Spleen (tissue), 11 donors: ENCODE data around the gene PAX3. TPM values are rescaled to one million over a fixed set of nuclear protein-coding genes. Genes with fewer than 3 reads are reported as not detected.

ENCODE experiments used
- DNase-seq: peaks from one replicate; pipeline ENCODE4 v3.0.0-alpha.2; 2020
- H3K27ac ChIP-seq, 8 donors: fragments of 200-600 bp; sonication (generic) in 7 of 8; 1 replicate in 4 of 8; 2 replicates in 4 of 8; pipeline versions ENCODE4 v1.5.0 to v1.8.0; 2016 to 2021; ENCODE audit warnings: inconsistent platforms in 4 of 8, mild to moderate bottlenecking in 4 of 8, moderate library complexity in 1 of 8
- H3K27me3 ChIP-seq, 7 donors: fragments of 200-600 bp; sonication (generic) in 6 of 7; replicated peaks in 1 of 7; 1 replicate in 4 of 7; 2 replicates in 3 of 7; pipeline versions ENCODE4 v1.5.0 to v1.8.0; 2016 to 2021; ENCODE audit warnings: inconsistent platforms in 3 of 7, mild to moderate bottlenecking in 1 of 7
- H3K36me3 ChIP-seq, 6 donors: fragments of 200-600 bp; sonication (generic) in 5 of 6; 1 replicate in 4 of 6; 2 replicates in 2 of 6; pipeline versions ENCODE4 v1.5.0 to v1.8.0; 2016 to 2021; ENCODE audit warnings: inconsistent platforms in 2 of 6
- H3K4me1 ChIP-seq, 6 donors: fragments of 200-600 bp; sonication (generic) in 5 of 6; 1 replicate in 3 of 6; 2 replicates in 3 of 6; pipeline versions ENCODE4 v1.5.0 to v1.8.0; 2016 to 2021; ENCODE audit warnings: inconsistent platforms in 3 of 6
- H3K4me3 ChIP-seq, 8 donors: fragments of 200-600 bp; sonication (generic) in 7 of 8; 1 replicate in 4 of 8; 2 replicates in 4 of 8; pipeline versions ENCODE4 v1.5.0 to v1.8.0; 2016 to 2021; ENCODE audit warnings: inconsistent platforms in 4 of 8, mild to moderate bottlenecking in 4 of 8, moderate library complexity in 2 of 8
- H3K9me3 ChIP-seq, 8 donors: fragments of 200-600 bp; sonication (generic) in 7 of 8; 1 replicate in 4 of 8; 2 replicates in 4 of 8; pipeline versions ENCODE4 v1.5.0 to v1.8.0; 2016 to 2021; ENCODE audit warnings: inconsistent platforms in 4 of 8
- POLR2A ChIP-seq, 3 donors: fragments of 450-650 bp; IDR thresholded peaks; one replicate each; pipeline ENCODE4 v1.5.1; 2017; ENCODE audit warnings: antibody characterized with exemption in 3 of 3, mild to moderate bottlenecking in 1 of 3
- POLR2AphosphoS5 ChIP-seq, 3 donors: sonication (generic); formaldehyde crosslinking; IDR thresholded peaks; one replicate each; pipeline ENCODE4 v1.5.1; 2017; ENCODE audit warnings: antibody characterized with exemption in 3 of 3
- WGBS, 5 donors: extraction: QIAGEN DNeasy Blood & Tissue Kit in 3 of 5; methylation state at CpG; one replicate each; pipeline versions ENCODE4 v1.1.5 to v1.1.7; 2013 to 2018; 5-methylcytosine and 5-hydroxymethylcytosine counted together
- intact Hi-C: fragments of 100-400 bp; cut with DNase I; formaldehyde crosslinking; loops from one replicate; pipeline ENCODE4 v1.15.0; 2023; ENCODE audit warnings: low total_unique reads
- polyA plus RNA-seq, 3 donors: library from polyadenylated mRNA; stranded (reverse); fragments of 200-250 nt; gene quantifications; one replicate each; pipeline ENCODE4 v1.2.1, GENCODE V29; 2013
- total RNA-seq, 7 donors: library from RNA; depleted of rRNA in 3 of 7; stranded (reverse); fragments of >200 nt in 3 of 7; fragmentation: NEBNext Ultra II Directional in 4 of 7; extraction: Animal tissue kit (Norgen Biotek cat#: 25700) in 4 of 7; gene quantifications; one replicate each; pipeline versions ENCODE4 v1.1.0 to v1.2.1, GENCODE V29; 2016 to 2021
- TF ChIP-seq, protein P1 (sequence below), 11 experiments: fragments of 200-600 bp in 7 of 11; fragments of 450-650 bp in 4 of 11; sonication (generic) in 4 of 11; IDR thresholded peaks in 8 of 11; conservative IDR thresholded peaks in 3 of 11; 1 replicate in 7 of 11; 2 replicates in 4 of 11; pipeline versions ENCODE4 v1.4.0 to v1.8.0; 2016 to 2021; ENCODE audit warnings: antibody characterized with exemption in 11 of 11, inconsistent platforms in 4 of 11, mild to moderate bottlenecking in 1 of 11
- donor health status: healthy with polysubstance abuse.
- donor health status: DM: no; HTN: no; CAD: no; lungs with moderate emphysema.
- donor health status: DM: no; HTN: no; CAD: no.
- donor health status: Bipolar disorder and iron deficiency.
- donor health status: healthy.
- donor health status: DM: no; HTN: no; CAD: no.
- donor health status: DM: yes; HTN: yes; CAD: no.

The PAX3 gene
- total and polyA plus RNA-seq, 10 donors, result 0.26 TPM; not detected in 9

DNA sequence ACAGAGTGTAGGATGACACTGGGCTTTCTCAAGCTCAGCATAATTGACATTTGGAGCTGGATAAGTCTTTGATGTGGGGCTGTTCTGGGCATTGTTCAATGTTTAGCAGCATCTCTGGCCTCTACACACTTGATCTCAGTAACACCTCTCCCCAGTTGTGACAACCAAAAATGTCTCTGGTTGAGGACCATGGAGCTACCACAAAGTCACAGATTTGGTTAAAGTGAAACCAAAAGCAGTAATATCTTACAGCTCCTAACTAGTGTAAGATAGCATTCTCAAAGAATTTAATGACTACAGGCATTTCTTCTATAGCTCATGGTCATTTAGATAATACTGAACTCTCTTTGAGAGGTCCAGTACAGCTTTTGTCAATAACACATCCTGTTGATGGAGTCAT is 23.4 kb upstream of the PAX3 start:
- intact Hi-C loops, result no loop called here
- no peak overlapping the region for H3K4me3 ChIP-seq
- no peak overlapping the region for H3K27ac ChIP-seq
- peaks cover 5 to 30% (median 20%) of the 10 kb centered on the region in 6 donors for H3K4me1 ChIP-seq
- TF ChIP-seq POLR2A (IDR thresholded peaks at IDR 0.05) (no peak), POLR2AphosphoS5 (IDR thresholded peaks at IDR 0.05) (no peak)
- TF ChIP-seq, protein P1, sequence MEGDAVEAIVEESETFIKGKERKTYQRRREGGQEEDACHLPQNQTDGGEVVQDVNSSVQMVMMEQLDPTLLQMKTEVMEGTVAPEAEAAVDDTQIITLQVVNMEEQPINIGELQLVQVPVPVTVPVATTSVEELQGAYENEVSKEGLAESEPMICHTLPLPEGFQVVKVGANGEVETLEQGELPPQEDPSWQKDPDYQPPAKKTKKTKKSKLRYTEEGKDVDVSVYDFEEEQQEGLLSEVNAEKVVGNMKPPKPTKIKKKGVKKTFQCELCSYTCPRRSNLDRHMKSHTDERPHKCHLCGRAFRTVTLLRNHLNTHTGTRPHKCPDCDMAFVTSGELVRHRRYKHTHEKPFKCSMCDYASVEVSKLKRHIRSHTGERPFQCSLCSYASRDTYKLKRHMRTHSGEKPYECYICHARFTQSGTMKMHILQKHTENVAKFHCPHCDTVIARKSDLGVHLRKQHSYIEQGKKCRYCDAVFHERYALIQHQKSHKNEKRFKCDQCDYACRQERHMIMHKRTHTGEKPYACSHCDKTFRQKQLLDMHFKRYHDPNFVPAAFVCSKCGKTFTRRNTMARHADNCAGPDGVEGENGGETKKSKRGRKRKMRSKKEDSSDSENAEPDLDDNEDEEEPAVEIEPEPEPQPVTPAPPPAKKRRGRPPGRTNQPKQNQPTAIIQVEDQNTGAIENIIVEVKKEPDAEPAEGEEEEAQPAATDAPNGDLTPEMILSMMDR (IDR thresholded peaks at IDR 0.05 in 8 of 11, conservative IDR thresholded peaks at IDR 0.05 in 3 of 11), result no peak
- DNase-seq, result no peak
- no peaks in the 10 kb centered on the region for H3K9me3 ChIP-seq
- peaks cover 2 to 66% (median 28%) of the 10 kb centered on the region in 7 donors for H3K27me3 ChIP-seq
- no peaks in the 10 kb centered on the region for H3K36me3 ChIP-seq

DNA sequence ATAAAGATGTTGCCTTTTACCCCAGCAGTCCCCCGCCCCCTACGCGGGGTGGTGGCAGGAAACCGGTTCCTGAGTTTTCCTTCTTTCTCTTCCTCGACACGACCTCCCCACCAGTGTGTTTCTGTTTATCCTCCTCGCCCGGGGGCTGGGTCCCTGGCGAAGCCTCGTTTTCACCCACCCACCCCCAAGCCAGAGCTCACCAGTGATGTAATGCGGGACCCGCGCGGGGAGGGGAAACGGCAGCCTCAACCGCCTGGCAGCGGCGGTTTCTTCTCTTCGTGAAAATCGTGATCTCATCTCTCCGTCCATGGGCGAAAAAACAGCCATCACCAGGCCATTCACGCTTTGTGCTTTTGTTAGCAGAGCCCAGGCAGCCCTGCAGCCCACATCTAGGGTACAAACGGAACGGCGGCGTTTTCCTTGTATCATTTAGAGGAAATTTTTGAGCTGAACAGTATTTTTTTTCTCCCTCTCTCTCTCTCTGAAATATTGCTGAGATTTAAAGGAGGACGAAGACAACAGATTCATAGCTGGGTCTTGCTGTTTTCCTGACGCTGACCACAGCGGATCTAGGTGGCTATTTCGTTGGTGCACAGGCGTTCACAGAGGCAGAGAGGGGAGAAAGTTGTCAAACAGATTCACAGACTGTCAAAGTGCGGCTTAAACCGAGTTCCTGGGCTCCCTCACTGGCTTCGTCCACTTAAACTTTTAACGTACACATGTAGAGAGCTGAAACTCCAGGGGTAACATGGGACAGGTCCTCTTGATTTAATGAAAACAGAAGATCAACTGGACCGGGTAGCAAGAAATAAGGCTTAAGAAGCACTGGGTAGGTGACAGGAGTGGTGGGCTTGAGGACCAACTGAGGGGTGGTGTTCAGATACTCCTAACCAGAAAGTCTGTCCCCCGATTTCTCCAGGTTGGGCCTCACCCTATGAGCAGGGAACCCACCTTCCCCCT is 21.9 kb upstream of the PAX3 start:
- Histone ChIP-seq H3K9me3 (no peaks in the 10 kb centered on the region), H3K27ac (no peak overlapping the region), H3K4me3 (peak overlapping the region; percentile 12 to 69 (median 50)), H3K27me3 (peaks cover 2 to 74% (median 34%) of the 10 kb centered on the region in 7 donors), H3K36me3 (no peaks in the 10 kb centered on the region), H3K4me1 (peaks cover 5 to 30% (median 20%) of the 10 kb centered on the region in 6 donors)
- peak; percentile 76 for DNase-seq
- 22 to 29% (median 25%) methylated on average over 38 of the region's 38 CpGs for WGBS, 5 donors
- no peak for TF ChIP-seq POLR2AphosphoS5 (IDR thresholded peaks at IDR 0.05)
- TF ChIP-seq, protein P1 (IDR thresholded peaks at IDR 0.05 in 8 of 11, conservative IDR thresholded peaks at IDR 0.05 in 3 of 11), result no peak
- TF ChIP-seq POLR2A (IDR thresholded peaks at IDR 0.05), result no peak
- intact Hi-C loops, result no loop called here

DNA sequence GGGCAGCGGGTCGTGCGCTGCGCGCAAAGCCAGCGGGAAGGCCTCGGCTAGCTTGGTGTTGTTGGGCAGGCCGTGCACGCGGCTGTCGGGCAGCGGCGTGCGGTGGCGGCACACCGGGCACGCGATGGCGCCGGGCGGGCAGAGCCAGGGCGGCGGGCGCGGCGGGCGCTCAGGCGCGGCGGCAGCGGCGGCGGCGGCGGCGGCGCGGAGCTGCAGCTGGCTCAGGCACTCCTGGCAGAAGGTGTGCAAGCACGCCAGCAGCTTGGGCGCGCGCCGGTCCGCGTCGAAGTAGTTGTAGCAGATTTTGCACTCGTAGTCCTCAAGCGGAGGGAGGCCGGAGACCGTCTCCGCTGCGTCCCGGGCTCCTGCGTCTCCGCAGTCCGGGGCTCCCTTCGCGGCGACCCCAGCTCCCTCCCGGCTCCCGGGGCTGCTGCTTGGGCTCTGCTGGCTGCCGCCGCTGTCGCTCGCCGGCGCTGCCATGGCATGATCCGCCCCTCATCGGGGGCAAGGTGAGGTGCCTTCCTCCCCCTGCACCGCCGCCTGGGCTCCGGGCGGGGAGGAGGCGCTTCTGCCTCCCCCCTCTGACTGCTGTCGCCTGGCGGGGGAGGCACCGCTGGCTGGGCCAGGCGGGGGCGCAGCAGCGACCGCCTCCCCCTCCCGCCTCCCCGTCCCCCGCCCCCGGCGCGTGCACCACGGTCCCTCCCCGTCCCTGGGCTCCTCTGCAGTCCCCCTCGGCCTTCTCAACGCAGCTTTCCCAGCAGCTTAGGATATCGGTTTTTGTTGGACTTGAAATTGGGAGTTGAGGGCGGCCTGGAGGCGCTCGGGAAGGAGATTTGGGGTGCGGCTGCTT is 21.0 kb upstream of the PAX3 start:
- Histone ChIP-seq H3K27ac (no peak overlapping the region), H3K36me3 (no peaks in the 10 kb centered on the region), H3K4me3 (peak overlapping the region; percentile 12 to 69 (median 50)), H3K4me1 (peaks cover 5 to 30% (median 20%) of the 10 kb centered on the region in 6 donors), H3K27me3 (peaks cover 2 to 81% (median 37%) of the 10 kb centered on the region in 7 donors), H3K9me3 (no peaks in the 10 kb centered on the region)
- no peak for TF ChIP-seq POLR2AphosphoS5 (IDR thresholded peaks at IDR 0.05)
- TF ChIP-seq POLR2A (IDR thresholded peaks at IDR 0.05), result no peak
- TF ChIP-seq, protein P1 (IDR thresholded peaks at IDR 0.05 in 8 of 11, conservative IDR thresholded peaks at IDR 0.05 in 3 of 11), result no peak
- WGBS, 5 donors, result 0 to 2% (median 1%) methylated on average over 34 to 96 of the region's 96 CpGs
- intact Hi-C loops, result loop anchor here (5.0 kb wide), 1 partner anchor 247 kb away; no protein-coding TSS in a partner anchor
- DNase-seq, result peak; percentile 81
